HepG2 (cell line): ENCODE results near the gene PSMG4. TPM values are rescaled to one million over a fixed set of nuclear protein-coding genes. Genes with fewer than 3 reads are reported as not detected.

Experiments
- BRF2 ChIP-seq: sonication (generic); formaldehyde crosslinking; IDR thresholded peaks from 2 replicates; pipeline ENCODE4 v1.8.1; 2022; ENCODE audit warnings: mild to moderate bottlenecking, missing genetic modification reagents
- CENPT ChIP-seq: sonication (generic); formaldehyde crosslinking; IDR thresholded peaks from 2 replicates; pipeline ENCODE4 v1.8.0; 2022; ENCODE audit warnings: low read depth, mild to moderate bottlenecking, moderate library complexity, missing genetic modification reagents
- CENPX ChIP-seq: sonication (generic); formaldehyde crosslinking; IDR thresholded peaks from 2 replicates; pipeline ENCODE4 v1.9.0; 2021; ENCODE audit warnings: mild to moderate bottlenecking, missing genetic modification reagents, moderate library complexity
- EZH2 ChIP-seq: conservative IDR thresholded peaks from 2 replicates; pipeline ENCODE4 v1.6.1; 2012; ENCODE audit warnings: mild to moderate bottlenecking, low read depth, low read length, moderate library complexity
- KMT2B ChIP-seq: IDR thresholded peaks from 2 replicates; pipeline ENCODE4 v1.6.1; 2016; ENCODE audit warnings: missing genetic modification reagents, missing compliant biosample characterization
- MXD4 ChIP-seq: IDR thresholded peaks from 2 replicates; pipeline ENCODE4 v1.6.1; 2016; ENCODE audit warnings: mild to moderate bottlenecking, missing biosample characterization, missing genetic modification reagents
- SAFB2 ChIP-seq: sonication (generic); formaldehyde crosslinking; IDR thresholded peaks from 2 replicates; pipeline ENCODE4 v1.5.1; 2020; ENCODE audit warnings: missing genetic modification reagents, low read depth, mild to moderate bottlenecking, borderline replicate concordance
- TAF15 ChIP-seq: fragments of 200-400 bp; formaldehyde crosslinking; IDR thresholded peaks from one replicate; pipeline ENCODE4 v1.6.1; 2018; ENCODE audit warnings: mild to moderate bottlenecking, low read depth, low read length; ENCODE audit not compliant: poor library complexity, severe bottlenecking
- TOPORS ChIP-seq: sonication (generic); formaldehyde crosslinking; IDR thresholded peaks from 2 replicates; pipeline ENCODE4 v1.8.0; 2023; ENCODE audit warnings: mild to moderate bottlenecking, missing genetic modification reagents
- ZBTB46 ChIP-seq: sonication (generic); formaldehyde crosslinking; IDR thresholded peaks from 2 replicates; pipeline ENCODE4 v1.4.0; 2020; ENCODE audit warnings: mild to moderate bottlenecking, missing genetic modification reagents, borderline replicate concordance
- ZBTB7B ChIP-seq: sonication (generic); formaldehyde crosslinking; IDR thresholded peaks from 2 replicates; pipeline ENCODE4 v1.4.0; 2020; ENCODE audit warnings: missing genetic modification reagents
- polyA plus RNA-seq, 8 experiments: library from polyadenylated mRNA; depleted of rRNA in 3 of 8; stranded (reverse) in 7 of 8; unstranded in 1 of 8; fragments of >200 nt; fragmentation: Illumina TruSeq in 4 of 8; extraction: Trizol in 4 of 8; gene quantifications; 2 replicates each; pipeline versions ENCODE4 v1.2.1 to v1.2.3, GENCODE V29; 2011 to 2016; ENCODE audit warnings: low read depth in 4 of 8, missing spikeins in 1 of 8, mixed read lengths in 1 of 8; ENCODE audit not compliant: insufficient read depth in 1 of 8
- total RNA-seq, 5 experiments: library from RNA; depleted of rRNA; stranded (reverse); fragments of >200 nt; fragmentation: Illumina TruSeq; extraction: Trizol; gene quantifications; 2 replicates each; pipeline ENCODE4 v1.2.3, GENCODE V29; 2016; ENCODE audit warnings: low read depth in 1 of 5
- TF ChIP-seq, protein P1 (sequence below): sonication (generic); formaldehyde crosslinking; IDR thresholded peaks from 2 replicates; pipeline ENCODE4 v1.4.0; 2020; ENCODE audit warnings: mild to moderate bottlenecking, missing genetic modification reagents
- TF ChIP-seq, protein P2 (sequence below): sonication (generic); formaldehyde crosslinking; IDR thresholded peaks from 2 replicates; pipeline ENCODE4 v1.4.0; 2020; ENCODE audit warnings: missing genetic modification reagents
- TF ChIP-seq, protein P3 (sequence below): sonication (generic); formaldehyde crosslinking; IDR thresholded peaks from 2 replicates; pipeline ENCODE4 v1.8.0; 2022; ENCODE audit warnings: mild to moderate bottlenecking, missing genetic modification reagents, moderate library complexity

The PSMG4 gene
- total and polyA plus RNA-seq, 2 of the 13 experiments (the other 11 are each of a cell fraction or from before 2014, with no cell fraction given) = 28.5 to 32.8 TPM

- TF ChIP-seq BRF2 (CRISPR knock-in tag) (no peak), SAFB2 (CRISPR knock-in tag) (no peak), CENPT (CRISPR knock-in tag) (no peak), EZH2 (no peak), CENPX (CRISPR knock-in tag) (no peak), ZBTB7B (no peak), ZBTB46 (CRISPR knock-in tag) (no peak), TOPORS (CRISPR knock-in tag) (no peak), TAF15 (no peak), MXD4 (no peak), KMT2B (no peak)
- TF ChIP-seq, protein P1, sequence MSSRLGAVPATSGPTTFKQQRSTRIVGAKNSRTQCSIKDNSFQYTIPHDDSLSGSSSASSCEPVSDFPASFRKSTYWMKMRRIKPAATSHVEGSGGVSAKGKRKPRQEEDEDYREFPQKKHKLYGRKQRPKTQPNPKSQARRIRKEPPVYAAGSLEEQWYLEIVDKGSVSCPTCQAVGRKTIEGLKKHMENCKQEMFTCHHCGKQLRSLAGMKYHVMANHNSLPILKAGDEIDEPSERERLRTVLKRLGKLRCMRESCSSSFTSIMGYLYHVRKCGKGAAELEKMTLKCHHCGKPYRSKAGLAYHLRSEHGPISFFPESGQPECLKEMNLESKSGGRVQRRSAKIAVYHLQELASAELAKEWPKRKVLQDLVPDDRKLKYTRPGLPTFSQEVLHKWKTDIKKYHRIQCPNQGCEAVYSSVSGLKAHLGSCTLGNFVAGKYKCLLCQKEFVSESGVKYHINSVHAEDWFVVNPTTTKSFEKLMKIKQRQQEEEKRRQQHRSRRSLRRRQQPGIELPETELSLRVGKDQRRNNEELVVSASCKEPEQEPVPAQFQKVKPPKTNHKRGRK (CRISPR knock-in tag) = no peak
- TF ChIP-seq, protein P2, sequence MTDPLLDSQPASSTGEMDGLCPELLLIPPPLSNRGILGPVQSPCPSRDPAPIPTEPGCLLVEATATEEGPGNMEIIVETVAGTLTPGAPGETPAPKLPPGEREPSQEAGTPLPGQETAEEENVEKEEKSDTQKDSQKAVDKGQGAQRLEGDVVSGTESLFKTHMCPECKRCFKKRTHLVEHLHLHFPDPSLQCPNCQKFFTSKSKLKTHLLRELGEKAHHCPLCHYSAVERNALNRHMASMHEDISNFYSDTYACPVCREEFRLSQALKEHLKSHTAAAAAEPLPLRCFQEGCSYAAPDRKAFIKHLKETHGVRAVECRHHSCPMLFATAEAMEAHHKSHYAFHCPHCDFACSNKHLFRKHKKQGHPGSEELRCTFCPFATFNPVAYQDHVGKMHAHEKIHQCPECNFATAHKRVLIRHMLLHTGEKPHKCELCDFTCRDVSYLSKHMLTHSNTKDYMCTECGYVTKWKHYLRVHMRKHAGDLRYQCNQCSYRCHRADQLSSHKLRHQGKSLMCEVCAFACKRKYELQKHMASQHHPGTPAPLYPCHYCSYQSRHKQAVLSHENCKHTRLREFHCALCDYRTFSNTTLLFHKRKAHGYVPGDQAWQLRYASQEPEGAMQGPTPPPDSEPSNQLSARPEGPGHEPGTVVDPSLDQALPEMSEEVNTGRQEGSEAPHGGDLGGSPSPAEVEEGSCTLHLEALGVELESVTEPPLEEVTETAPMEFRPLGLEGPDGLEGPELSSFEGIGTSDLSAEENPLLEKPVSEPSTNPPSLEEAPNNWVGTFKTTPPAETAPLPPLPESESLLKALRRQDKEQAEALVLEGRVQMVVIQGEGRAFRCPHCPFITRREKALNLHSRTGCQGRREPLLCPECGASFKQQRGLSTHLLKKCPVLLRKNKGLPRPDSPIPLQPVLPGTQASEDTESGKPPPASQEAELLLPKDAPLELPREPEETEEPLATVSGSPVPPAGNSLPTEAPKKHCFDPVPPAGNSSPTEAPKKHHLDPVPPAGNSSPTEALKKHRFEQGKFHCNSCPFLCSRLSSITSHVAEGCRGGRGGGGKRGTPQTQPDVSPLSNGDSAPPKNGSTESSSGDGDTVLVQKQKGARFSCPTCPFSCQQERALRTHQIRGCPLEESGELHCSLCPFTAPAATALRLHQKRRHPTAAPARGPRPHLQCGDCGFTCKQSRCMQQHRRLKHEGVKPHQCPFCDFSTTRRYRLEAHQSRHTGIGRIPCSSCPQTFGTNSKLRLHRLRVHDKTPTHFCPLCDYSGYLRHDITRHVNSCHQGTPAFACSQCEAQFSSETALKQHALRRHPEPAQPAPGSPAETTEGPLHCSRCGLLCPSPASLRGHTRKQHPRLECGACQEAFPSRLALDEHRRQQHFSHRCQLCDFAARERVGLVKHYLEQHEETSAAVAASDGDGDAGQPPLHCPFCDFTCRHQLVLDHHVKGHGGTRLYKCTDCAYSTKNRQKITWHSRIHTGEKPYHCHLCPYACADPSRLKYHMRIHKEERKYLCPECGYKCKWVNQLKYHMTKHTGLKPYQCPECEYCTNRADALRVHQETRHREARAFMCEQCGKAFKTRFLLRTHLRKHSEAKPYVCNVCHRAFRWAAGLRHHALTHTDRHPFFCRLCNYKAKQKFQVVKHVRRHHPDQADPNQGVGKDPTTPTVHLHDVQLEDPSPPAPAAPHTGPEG (CRISPR knock-in tag) = no peak
- TF ChIP-seq, protein P3, sequence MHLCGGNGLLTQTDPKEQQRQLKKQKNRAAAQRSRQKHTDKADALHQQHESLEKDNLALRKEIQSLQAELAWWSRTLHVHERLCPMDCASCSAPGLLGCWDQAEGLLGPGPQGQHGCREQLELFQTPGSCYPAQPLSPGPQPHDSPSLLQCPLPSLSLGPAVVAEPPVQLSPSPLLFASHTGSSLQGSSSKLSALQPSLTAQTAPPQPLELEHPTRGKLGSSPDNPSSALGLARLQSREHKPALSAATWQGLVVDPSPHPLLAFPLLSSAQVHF (CRISPR knock-in tag) = no peak
Observed at GRCh38 chr6:3311826-3312225, 53.1 kb downstream of the PSMG4 start (continued).
